A172 (cell line): ENCODE results near the gene GOLGA6L10. TPM values are rescaled to one million over a fixed set of nuclear protein-coding genes. Genes with fewer than 3 reads are reported as not detected.
"Not testable (repeated sequence)": the region's sequence is repeated elsewhere in the genome, so short reads cannot be mapped to it uniquely, and the experiment has no call there.

Experiments used
- DNase-seq: peaks from one replicate; pipeline ENCODE4 v3.0.0-alpha.2; 2015; ENCODE audit warnings: low spot score
- total RNA-seq: library from RNA; depleted of rRNA; stranded (reverse); fragments of >200 nt; shearing (Covaris generic); gene quantifications from 2 replicates; pipeline ENCODE4 v1.2.3, GENCODE V29; 2014; rRNA removed

GOLGA6L10 gene
- total RNA-seq, 1 experiment from 2014 or later: 0.07 TPM

DNA sequence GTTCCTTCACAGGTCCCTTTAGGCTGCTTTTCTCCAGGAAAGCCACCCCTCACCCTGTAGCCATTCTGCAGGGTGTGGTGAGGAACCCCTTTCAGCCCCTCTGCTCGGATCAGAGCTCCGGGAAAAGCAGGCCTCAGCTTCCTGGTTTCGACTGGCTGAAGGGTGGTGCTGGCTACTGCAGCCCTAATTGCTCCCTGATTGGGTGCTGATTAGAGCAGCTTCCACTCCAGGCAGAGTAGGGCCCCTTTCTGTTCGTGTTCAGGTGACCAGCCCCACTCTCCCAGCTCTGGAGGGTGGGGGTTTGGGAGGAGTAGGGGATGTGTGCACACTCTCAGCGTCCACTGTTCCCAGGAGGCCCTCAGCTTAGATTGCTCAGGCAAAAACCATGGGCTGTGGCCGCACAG is 49.8 kb downstream of the GOLGA6L10 start:
- DNase-seq: not testable (repeated sequence)

GRCh38 chr15:82298520-82298919 is 50.8 kb downstream of the GOLGA6L10 start:
- no peak for DNase-seq

DNA sequence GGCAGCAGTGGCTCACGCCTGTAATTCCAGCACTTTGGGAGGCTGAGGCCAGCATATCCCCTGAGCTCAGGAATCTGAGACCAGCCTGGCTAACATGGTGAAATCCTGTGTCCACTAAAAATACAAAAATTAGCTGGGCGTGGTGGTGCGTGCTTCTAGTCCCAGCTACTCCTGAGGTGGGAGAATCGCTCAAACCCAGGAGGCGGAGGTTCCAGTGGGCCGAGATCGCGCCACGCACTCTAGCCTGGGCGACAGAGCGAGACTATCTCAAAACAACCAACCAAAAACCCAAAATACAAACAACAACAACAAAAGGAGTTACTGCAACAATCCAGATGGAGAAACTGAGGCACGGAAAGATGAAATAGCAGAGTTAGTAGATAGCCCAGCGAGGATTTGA is 51.2 kb downstream of the GOLGA6L10 start:
- DNase-seq: no peak

DNA sequence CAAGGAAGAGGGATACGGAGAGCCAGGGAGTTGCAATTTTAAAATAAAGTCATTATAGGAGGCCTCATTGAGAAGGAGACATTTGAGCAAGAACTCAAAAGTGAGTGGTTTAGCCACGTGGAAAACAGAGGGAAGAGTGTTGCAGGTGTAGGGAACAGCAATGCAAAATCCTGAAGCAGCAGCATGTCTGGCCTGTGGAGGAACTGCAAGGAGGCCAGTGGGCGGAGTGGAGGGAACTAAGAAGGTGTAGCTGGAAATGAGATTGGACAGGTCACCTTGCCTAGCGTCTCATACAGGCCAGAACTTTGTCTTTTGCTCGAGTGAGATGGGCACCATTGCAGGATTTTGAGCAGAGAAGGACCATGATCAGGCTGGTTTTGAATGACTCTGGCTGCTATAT is 51.7 kb downstream of the GOLGA6L10 start:
- DNase-seq: no peak

- no peak for DNase-seq
Observed at GRCh38 chr15:82294061-82294690, 55.1 kb downstream of the GOLGA6L10 start.

- no peak for DNase-seq
Observed at GRCh38 chr15:82292271-82292670, 57.0 kb downstream of the GOLGA6L10 start.

Other genes with a start within 250 kb of the GOLGA6L10 start
- 24.4 and 26.5 TPM in 2 replicates for gene EFL1, start 86.7 kb downstream of the GOLGA6L10 start, total RNA-seq
- gene SAXO2, start 86.7 kb downstream of the GOLGA6L10 start, total RNA-seq: 1.1 and 2.5 TPM in 2 replicates
- gene GOLGA6L9, start 80.3 kb upstream of the GOLGA6L10 start, total RNA-seq: 1.6 and 2.1 TPM in 2 replicates
- gene RPS17, start 191.0 kb upstream of the GOLGA6L10 start, total RNA-seq: 2,056 and 2,688 TPM in 2 replicates